Measurements from ENCODE around the gene RCCD1. TPM values are rescaled to one million over a fixed set of nuclear protein-coding genes. Genes with fewer than 3 reads are reported as not detected.

RCCD1 gene
- total RNA-seq, 4 donors from 2014 or later = 7.4 to 16.5 (median 11.6) TPM

GRCh38 chr15:90932660-90932991 is 22.1 kb upstream of the RCCD1 start:
- H3K4me1 ChIP-seq = peaks cover 0 to 12% of the 10 kb centered on the region in 2 donors
- intact Hi-C loops (cut with DNase I; ENCODE audit: low total_unique reads) = no loop called here
- TF ChIP-seq POLR2A (IDR thresholded peaks at IDR 0.05) = no peak
- peak in 1 of 4 experiments; percentile 5 for TF ChIP-seq CTCF (IDR thresholded peaks at IDR 0.05)
- no peak for DNase-seq
- H3K9me3 ChIP-seq = no peaks in the 10 kb centered on the region
- no peaks in the 10 kb centered on the region for H3K36me3 ChIP-seq
- H3K4me3 ChIP-seq = peak overlapping the region; percentile 72 to 76
- H3K27me3 ChIP-seq = no peaks in the 10 kb centered on the region
- peak overlapping the region; percentile 85 to 89 for H3K27ac ChIP-seq

DNA sequence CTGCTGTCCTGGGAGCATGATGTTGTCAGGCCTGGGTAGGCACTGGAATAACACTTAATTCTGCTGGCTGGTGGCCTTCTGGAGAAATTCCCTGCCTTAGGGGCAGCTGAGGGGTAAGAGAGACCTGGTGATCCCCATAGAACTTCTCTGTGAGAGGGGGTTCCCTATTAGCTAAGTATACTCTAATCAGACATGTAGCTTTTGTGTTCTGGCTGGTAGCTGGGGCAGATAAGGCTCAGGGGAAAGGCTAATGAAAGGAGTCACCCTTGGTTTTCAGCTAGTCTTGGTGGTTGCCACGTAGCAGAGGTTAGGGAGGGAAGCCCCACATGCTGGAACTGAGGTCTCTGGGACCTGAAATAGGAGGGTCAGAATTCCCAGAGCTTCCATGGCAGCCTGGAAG is 21.4 kb upstream of the RCCD1 start:
- peaks cover 0 to 17% of the 10 kb centered on the region in 2 donors for H3K4me1 ChIP-seq
- intact Hi-C loops (cut with DNase I; ENCODE audit: low total_unique reads) = no loop called here
- no peak overlapping the region for H3K4me3 ChIP-seq
- DNase-seq = no peak
- no peak overlapping the region for H3K27ac ChIP-seq
- no peaks in the 10 kb centered on the region for H3K9me3 ChIP-seq
- no peaks in the 10 kb centered on the region for H3K27me3 ChIP-seq
- H3K36me3 ChIP-seq = no peaks in the 10 kb centered on the region
- TF ChIP-seq POLR2A (IDR thresholded peaks at IDR 0.05) (no peak), CTCF (IDR thresholded peaks at IDR 0.05) (no peak)

DNA sequence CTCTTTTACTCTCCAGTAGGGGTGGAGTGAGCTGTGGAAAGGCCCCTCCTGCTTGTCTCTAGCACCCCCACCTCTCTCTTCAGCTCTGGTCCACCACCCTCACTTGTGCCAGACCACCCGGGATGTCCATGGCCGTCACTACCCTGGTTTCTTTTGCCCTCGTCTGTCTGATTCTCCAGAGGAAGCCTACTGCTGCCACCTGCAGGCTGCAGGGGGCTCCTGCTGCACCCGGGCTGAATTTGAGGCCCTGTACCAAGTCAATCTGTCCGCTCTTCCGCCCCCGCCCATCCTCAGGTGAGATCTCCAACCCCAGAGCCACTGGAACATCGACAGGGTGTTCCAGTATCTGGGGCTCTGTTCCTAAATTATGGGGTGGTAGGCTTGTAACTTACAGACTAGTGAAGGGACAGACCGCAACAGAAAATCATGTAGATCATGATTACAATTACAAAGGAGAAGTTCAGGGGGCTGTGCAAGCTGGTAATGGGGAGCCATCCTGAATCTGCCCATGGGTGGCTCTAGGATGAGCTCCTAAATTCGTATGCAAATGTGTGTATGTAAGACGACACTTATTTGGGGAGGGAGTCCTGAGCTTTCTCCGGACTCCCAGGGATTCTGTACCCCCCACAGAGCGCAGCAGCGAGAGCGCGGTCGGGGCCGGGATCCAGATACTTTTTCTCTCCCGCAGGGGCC is 20.3 kb upstream of the RCCD1 start:
- no peaks in the 10 kb centered on the region for H3K27me3 ChIP-seq
- no peaks in the 10 kb centered on the region for H3K36me3 ChIP-seq
- peak; percentile 82 to 83 for DNase-seq
- peak overlapping the region; percentile 79 to 85 for H3K27ac ChIP-seq
- no peaks in the 10 kb centered on the region for H3K9me3 ChIP-seq
- peaks cover 0 to 17% of the 10 kb centered on the region in 2 donors for H3K4me1 ChIP-seq
- peak overlapping the region; percentile 60 to 73 for H3K4me3 ChIP-seq
- TF ChIP-seq CTCF (IDR thresholded peaks at IDR 0.05) = peak; percentile 77 to 89 (median 84)
- no peak for TF ChIP-seq POLR2A (IDR thresholded peaks at IDR 0.05)
- intact Hi-C loops (cut with DNase I; ENCODE audit: low total_unique reads) = no loop called here

DNA sequence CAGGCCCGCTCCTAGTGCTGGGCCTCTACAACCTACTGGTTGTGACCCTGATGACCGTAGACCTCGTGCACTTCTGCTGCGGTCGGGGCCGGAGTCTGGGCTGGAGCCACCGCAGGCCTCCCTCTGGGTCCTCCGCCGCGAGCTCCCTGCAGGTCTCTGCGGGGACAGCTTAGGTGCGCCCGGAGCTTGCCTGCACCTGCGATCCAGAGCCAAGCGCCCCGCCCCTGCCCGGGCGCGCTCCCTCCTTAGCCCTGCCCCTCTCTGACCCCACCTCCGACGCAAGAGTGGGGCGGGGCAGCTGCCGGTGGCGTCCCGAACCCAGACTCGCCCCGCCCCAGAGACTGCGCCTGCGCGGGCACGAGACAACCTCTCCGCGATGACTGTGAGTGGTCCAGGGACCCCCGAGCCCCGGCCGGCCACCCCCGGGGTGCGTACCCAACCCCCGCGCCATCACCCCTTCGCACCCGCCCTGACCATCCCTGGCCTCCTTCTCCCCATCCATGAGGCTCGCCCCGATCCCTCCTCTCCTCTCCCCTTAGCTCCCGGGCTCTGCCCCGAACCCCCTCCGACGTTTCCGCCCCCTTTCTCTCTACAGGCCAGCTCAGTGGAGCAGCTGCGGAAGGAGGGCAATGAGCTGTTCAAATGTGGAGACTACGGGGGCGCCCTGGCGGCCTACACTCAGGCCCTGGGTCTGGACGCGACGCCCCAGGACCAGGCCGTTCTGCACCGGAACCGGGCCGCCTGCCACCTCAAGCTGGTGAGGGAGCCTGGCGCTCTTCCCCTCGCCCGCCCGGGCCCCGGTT is 19.5 kb upstream of the RCCD1 start, which contains the start of gene UNC45A:
Gene UNC45A (plus strand): TSS at position 337 of the 803 bp plus-strand sequence. CDS start 40 bp downstream, at position 377.
- intact Hi-C loops (cut with DNase I; ENCODE audit: low total_unique reads) = no loop called here
- H3K27me3 ChIP-seq = no peaks in the 10 kb centered on the region
- no peaks in the 10 kb centered on the region for H3K9me3 ChIP-seq
- peak within 1 kb of the TSS; percentile 60 to 73 for H3K4me3 ChIP-seq
- TF ChIP-seq CTCF (IDR thresholded peaks at IDR 0.05) (no peak), POLR2A (IDR thresholded peaks at IDR 0.05) (peak; percentile 51 to 59)
- peaks cover 0 to 17% of the 10 kb centered on the region in 2 donors for H3K4me1 ChIP-seq
- peak; percentile 88 to 91 for DNase-seq
- H3K36me3 ChIP-seq = no peaks in the 10 kb centered on the region
- H3K27ac ChIP-seq = peak within 1 kb of the TSS; percentile 79 to 85

DNA sequence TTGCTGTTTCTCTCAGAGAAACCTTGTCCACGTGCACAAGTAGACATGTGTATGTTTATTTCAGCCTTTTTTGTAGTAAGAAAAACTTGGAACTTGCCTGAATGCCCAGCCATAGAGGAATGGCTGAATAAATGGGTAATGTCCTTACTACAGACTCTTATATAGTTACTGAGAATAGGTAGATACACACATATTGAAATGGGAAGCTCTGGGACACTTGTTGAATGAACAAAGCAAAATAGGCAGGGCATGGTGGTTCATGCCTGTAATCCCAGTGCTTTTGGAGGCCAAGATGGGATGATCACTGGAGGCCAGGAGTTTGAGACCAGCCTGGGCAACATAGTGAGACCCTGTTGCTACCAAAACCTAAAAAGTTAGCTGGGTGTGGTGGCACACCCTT is 17.9 kb upstream of the RCCD1 start:
- Histone ChIP-seq H3K4me1 (peaks cover 0 to 8% of the 10 kb centered on the region in 2 donors), H3K9me3 (no peaks in the 10 kb centered on the region), H3K36me3 (no peaks in the 10 kb centered on the region), H3K4me3 (no peak overlapping the region), H3K27ac (no peak overlapping the region), H3K27me3 (no peaks in the 10 kb centered on the region)
- no peak for TF ChIP-seq POLR2A (IDR thresholded peaks at IDR 0.05)
- TF ChIP-seq CTCF (IDR thresholded peaks at IDR 0.05) = no peak
- intact Hi-C loops (cut with DNase I; ENCODE audit: low total_unique reads) = no loop called here
- DNase-seq = no peak
